Progenitor cell of endocrine pancreas (in vitro differentiated cells): ENCODE results near the gene EPHB3. TPM values are rescaled to one million over a fixed set of nuclear protein-coding genes. Genes with fewer than 3 reads are reported as not detected.

Source experiments
- DNase-seq: peaks from one replicate; pipeline ENCODE4 v3.0.0; 2021; ENCODE audit warnings: low spot score; ENCODE audit not compliant: unreplicated experiment
- H3K27ac Mint-ChIP-seq: 2 replicates; pipeline ENCODE4 v1.8.0; 2021; ENCODE audit warnings: mild to moderate bottlenecking, moderate library complexity, mixed read lengths
- H3K27me3 Mint-ChIP-seq: 2 replicates; pipeline ENCODE4 v1.8.0; 2021; ENCODE audit warnings: mixed read lengths
- H3K36me3 Mint-ChIP-seq: 2 replicates; pipeline ENCODE4 v1.8.0; 2022; ENCODE audit warnings: mixed read lengths; ENCODE audit not compliant: insufficient read depth
- H3K4me1 Mint-ChIP-seq: 2 replicates; pipeline ENCODE4 v1.8.0; 2021; ENCODE audit warnings: low read depth, mixed read lengths
- H3K4me3 Mint-ChIP-seq: 2 replicates; pipeline ENCODE4 v1.8.0; 2021; ENCODE audit warnings: low read depth, mild to moderate bottlenecking, moderate library complexity, mixed read lengths
- H3K9me3 Mint-ChIP-seq: 2 replicates; pipeline ENCODE4 v1.8.0; 2021; ENCODE audit warnings: low read depth, mixed read lengths
- CTCF ChIP-seq: fragments of 200-600 bp; sonication (generic); IDR thresholded peaks from one replicate; pipeline ENCODE4 v1.5.0; 2021; ENCODE audit warnings: antibody characterized with exemption, mild to moderate bottlenecking; ENCODE audit not compliant: unreplicated experiment
- total RNA-seq: library from RNA; stranded (reverse); gene quantifications from 2 replicates; pipeline ENCODE4 v1.2.1, GENCODE V29; 2021

EPHB3 gene
- total RNA-seq, 1 donor from 2014 or later: 11.7 TPM

GRCh38 chr3:184551614-184552256, 9.8 kb upstream of the EPHB3 start:
- Mint-ChIP-seq H3K27ac (no peak overlapping the region), H3K4me3 (no peak overlapping the region)
- DNase-seq: no peak

GRCh38 chr3:184552296-184552695, 9.3 kb upstream of the EPHB3 start:
- DNase-seq: no peak
- no peaks in the 10 kb centered on the region for H3K9me3 Mint-ChIP-seq
- H3K4me3 Mint-ChIP-seq: no peak overlapping the region
- peaks cover 39% of the 10 kb centered on the region for H3K27me3 Mint-ChIP-seq
- no peaks in the 10 kb centered on the region for H3K4me1 Mint-ChIP-seq
- no peaks in the 10 kb centered on the region for H3K36me3 Mint-ChIP-seq
- H3K27ac Mint-ChIP-seq: no peak overlapping the region
- TF ChIP-seq CTCF: no peak

More at GRCh38 chr3:184551614-184552256, 9.8 kb upstream of the EPHB3 start:
- Mint-ChIP-seq H3K9me3 (no peaks in the 10 kb centered on the region), H3K4me1 (no peaks in the 10 kb centered on the region), H3K36me3 (no peaks in the 10 kb centered on the region), H3K27me3 (peaks cover 39% of the 10 kb centered on the region)
- no peak for TF ChIP-seq CTCF

GRCh38 chr3:184552863-184553262, 8.7 kb upstream of the EPHB3 start:
- no peak overlapping the region for H3K27ac Mint-ChIP-seq

GRCh38 chr3:184553385-184553784, 8.2 kb upstream of the EPHB3 start:
- Mint-ChIP-seq H3K36me3 (no peaks in the 10 kb centered on the region), H3K27me3 (peaks cover 47% of the 10 kb centered on the region), H3K4me1 (no peaks in the 10 kb centered on the region), H3K9me3 (no peaks in the 10 kb centered on the region), H3K27ac (no peak overlapping the region), H3K4me3 (no peak overlapping the region)
- TF ChIP-seq CTCF: no peak
- no peak for DNase-seq

More at GRCh38 chr3:184552863-184553262, 8.7 kb upstream of the EPHB3 start:
- peaks cover 44% of the 10 kb centered on the region for H3K27me3 Mint-ChIP-seq
- H3K36me3 Mint-ChIP-seq: no peaks in the 10 kb centered on the region
- H3K4me1 Mint-ChIP-seq: no peaks in the 10 kb centered on the region
- no peak for TF ChIP-seq CTCF
- H3K4me3 Mint-ChIP-seq: no peak overlapping the region
- no peak for DNase-seq
- H3K9me3 Mint-ChIP-seq: no peaks in the 10 kb centered on the region

GRCh38 chr3:184554461-184554860, 7.1 kb upstream of the EPHB3 start:
- Mint-ChIP-seq H3K27me3 (peaks cover 56% of the 10 kb centered on the region), H3K9me3 (no peaks in the 10 kb centered on the region), H3K36me3 (no peaks in the 10 kb centered on the region), H3K27ac (no peak overlapping the region), H3K4me1 (peaks cover 8% of the 10 kb centered on the region), H3K4me3 (no peak overlapping the region)
- no peak for DNase-seq
- TF ChIP-seq CTCF: no peak
